Fibroblast of lung (primary cell): ENCODE data around the gene COMMD10.

Experiments used
- CTCF ChIP-seq, 2 donors: IDR thresholded peaks in 1 of 2; conservative IDR thresholded peaks in 1 of 2; 1 replicate in 1 of 2; 2 replicates in 1 of 2; pipeline ENCODE4 v1.5.1; 2011 to 2012; ENCODE audit warnings: low read length in 2 of 2, control low read depth in 1 of 2, inconsistent platforms in 1 of 2, low read depth in 1 of 2, mild to moderate bottlenecking in 1 of 2
- EZH2 ChIP-seq: IDR thresholded peaks from 2 replicates; pipeline ENCODE4 v1.5.1; 2012; ENCODE audit warnings: low read length, control low read depth, mild to moderate bottlenecking; ENCODE audit errors: missing control alignments

DNA sequence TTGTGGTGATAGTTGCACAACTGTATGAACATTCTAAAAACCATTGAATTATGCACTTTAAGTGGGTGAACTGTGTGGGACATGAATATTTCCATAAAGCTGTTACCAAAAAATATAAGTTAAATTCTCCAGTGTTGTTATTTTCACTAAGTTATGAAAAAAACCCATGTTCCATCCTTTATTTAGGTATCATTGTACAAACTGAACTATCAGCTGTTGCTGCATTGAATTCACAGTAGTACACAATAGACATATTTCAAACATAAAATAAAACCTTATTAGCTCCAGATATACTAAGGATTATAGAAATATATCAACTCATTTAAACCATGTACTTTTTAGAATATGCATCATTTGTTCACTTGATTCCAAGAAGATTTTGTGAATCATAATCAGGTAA lies 192.1 kb downstream of the COMMD10 start:
- TF ChIP-seq CTCF (conservative IDR thresholded peaks at IDR 0.05 in 1 of 2, IDR thresholded peaks at IDR 0.05 in 1 of 2; ENCODE audit: low read depth in 1 of 2, low read length in 2 of 2) (no peak), EZH2 (no peak)
